ENCODE measurements around the gene KDF1.

The KDF1 gene

DNA sequence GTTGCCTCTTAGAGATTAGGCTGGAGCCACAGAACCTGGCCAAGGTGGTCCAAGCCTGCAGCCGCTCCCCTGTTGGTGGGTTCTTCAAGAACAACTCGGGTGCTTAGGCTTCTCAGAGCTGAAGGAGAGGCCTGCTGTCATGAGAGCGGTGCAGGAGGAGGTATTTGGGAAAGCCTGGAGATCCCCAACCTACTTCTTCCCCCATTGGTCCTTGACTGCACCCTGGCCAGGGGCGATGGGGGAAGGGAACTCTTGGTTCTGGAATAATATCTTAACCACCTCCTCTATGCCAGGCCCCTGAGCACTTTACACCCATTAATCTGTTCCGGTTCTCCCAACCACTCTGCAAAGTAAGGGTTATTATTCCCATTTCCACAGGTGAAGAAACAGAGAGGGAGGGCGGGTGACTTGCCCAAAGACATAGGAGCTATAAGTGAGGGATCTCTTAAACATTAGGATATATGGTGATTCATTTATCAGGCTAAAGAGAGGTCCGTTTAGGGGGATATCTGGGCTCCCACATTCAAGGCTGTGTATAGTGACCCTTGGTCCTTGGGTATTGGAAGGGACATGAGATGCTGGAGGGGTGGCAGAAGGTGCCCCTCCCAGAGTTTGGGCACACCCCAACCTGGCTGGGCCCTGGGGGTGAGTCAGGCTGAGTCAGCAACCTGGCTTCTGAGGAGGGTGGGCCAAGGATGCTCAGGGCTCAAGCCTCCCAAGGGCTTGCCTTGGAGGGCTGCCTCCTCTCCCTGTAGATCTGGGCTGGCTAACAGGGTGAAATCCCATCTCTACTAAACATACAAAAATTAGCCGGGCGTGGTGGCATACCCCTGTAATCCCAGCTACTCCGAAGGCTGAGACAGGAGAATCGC, 38.4 kb upstream of the KDF1 start:
- DNase-seq (ENCODE audit: low read depth), result no peak
- TF ChIP-seq CTCF (IDR thresholded peaks at IDR 0.05; ENCODE audit: low read depth, low read length, missing control alignments), result no peak
- no peak overlapping the region for H3K4me3 ChIP-seq (ENCODE audit: low read depth, low read length)

DNA sequence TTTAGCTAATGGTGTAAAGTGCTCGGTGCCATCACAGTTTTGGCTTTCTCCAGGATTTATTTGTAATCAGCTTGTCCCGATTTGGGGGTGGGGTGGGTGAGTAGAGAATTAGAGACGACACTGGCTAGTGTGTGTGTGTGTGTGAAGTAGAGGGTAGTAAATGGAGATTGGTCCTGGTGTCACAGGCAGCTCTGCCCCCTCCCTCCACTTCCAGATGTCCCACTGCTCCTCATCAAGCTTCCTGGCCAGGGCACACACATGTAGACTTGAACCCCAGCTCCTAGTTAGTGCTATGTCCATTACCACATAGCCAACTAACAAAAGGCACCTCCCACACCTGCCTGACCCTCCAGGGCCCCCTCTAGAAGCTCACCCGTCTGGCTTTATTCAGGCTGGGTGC, 36.4 kb upstream of the KDF1 start:
- DNase-seq (ENCODE audit: low read depth), result no peak
- TF ChIP-seq CTCF (IDR thresholded peaks at IDR 0.05; ENCODE audit: low read depth, low read length, missing control alignments), result no peak
- H3K4me3 ChIP-seq (ENCODE audit: low read depth, low read length), result no peak overlapping the region

- TF ChIP-seq CTCF (IDR thresholded peaks at IDR 0.05; ENCODE audit: low read depth, low read length, missing control alignments), result no peak
- no peak overlapping the region for H3K4me3 ChIP-seq (ENCODE audit: low read depth, low read length)
- no peak for DNase-seq (ENCODE audit: low read depth)
These were observed 35.8 kb upstream of the KDF1 start for GRCh38 chr1:26996024-26996423.

GRCh38 chr1:26994787-26995517, 34.7 kb upstream of the KDF1 start:
- DNase-seq (ENCODE audit: low read depth), result no peak

GRCh38 chr1:26994020-26994786, 33.9 kb upstream of the KDF1 start:
- no peak for DNase-seq (ENCODE audit: low read depth)
- H3K4me3 ChIP-seq (ENCODE audit: low read depth, low read length), result peak overlapping the region; percentile 49
- TF ChIP-seq CTCF (IDR thresholded peaks at IDR 0.05; ENCODE audit: low read depth, low read length, missing control alignments), result no peak

More at GRCh38 chr1:26994787-26995517, 34.7 kb upstream of the KDF1 start:
- H3K4me3 ChIP-seq (ENCODE audit: low read depth, low read length), result no peak overlapping the region
- no peak for TF ChIP-seq CTCF (IDR thresholded peaks at IDR 0.05; ENCODE audit: low read depth, low read length, missing control alignments)

GRCh38 chr1:26993237-26994019, 33.2 kb upstream of the KDF1 start, which contains the start of gene TRNP1:
Gene TRNP1, plus strand, starts transcription at chr1:26993692. Its CDS starts 95 bp downstream, at chr1:26993787.
- peak within 1 kb of the TSS; percentile 49 for H3K4me3 ChIP-seq (ENCODE audit: low read depth, low read length)
- DNase-seq (ENCODE audit: low read depth), result no peak
- TF ChIP-seq CTCF (IDR thresholded peaks at IDR 0.05; ENCODE audit: low read depth, low read length, missing control alignments), result no peak
